DOHH2 (cell line): Measurements from ENCODE around the gene ANKRD55.

Experiments used
- H3F3A ChIP-seq: fragments of 200-600 bp; sonication (generic), shearing (Covaris generic); 2 replicates; pipeline ENCODE4 v1.6.0; 2016; ENCODE audit warnings: antibody characterized with exemption, mild to moderate bottlenecking; ENCODE audit not compliant: control insufficient read depth, insufficient read depth
- H3K27ac ChIP-seq: fragments of 200-600 bp; sonication (generic); 2 replicates; pipeline ENCODE4 v1.5.1; 2014; ENCODE audit warnings: low read depth, mild to moderate bottlenecking, low read length, moderate library complexity
- H3K27me3 ChIP-seq: fragments of 200-600 bp; sonication (generic); 2 replicates; pipeline ENCODE4 v1.6.1; 2014; ENCODE audit warnings: mild to moderate bottlenecking, low read length, mixed read lengths; ENCODE audit not compliant: control insufficient read depth
- H3K36me3 ChIP-seq: fragments of 200-600 bp; sonication (generic); 2 replicates; pipeline ENCODE4 v1.6.1; 2014; ENCODE audit warnings: mild to moderate bottlenecking, low read length, moderate library complexity, mixed read lengths; ENCODE audit not compliant: control insufficient read depth
- H3K4me1 ChIP-seq: fragments of 200-600 bp; sonication (generic); 2 replicates; pipeline ENCODE4 v1.6.1; 2014; ENCODE audit warnings: mild to moderate bottlenecking, low read length, mixed read lengths; ENCODE audit not compliant: control insufficient read depth
- H3K4me2 ChIP-seq: fragments of 200-600 bp; sonication (generic); 2 replicates; pipeline ENCODE4 v1.6.0; 2014; ENCODE audit warnings: mild to moderate bottlenecking, low read length, moderate library complexity
- H3K4me3 ChIP-seq: fragments of 200-600 bp; sonication (generic); 2 replicates; pipeline ENCODE4 v1.5.1; 2014; ENCODE audit warnings: mild to moderate bottlenecking, low read length, mixed read lengths
- H3K79me2 ChIP-seq: fragments of 200-600 bp; sonication (generic); 2 replicates; pipeline ENCODE4 v1.6.1; 2014; ENCODE audit warnings: mild to moderate bottlenecking, low read length, mixed read lengths; ENCODE audit not compliant: control insufficient read depth
- H3K9me2 ChIP-seq: fragments of 200-600 bp; sonication (generic); replicated peaks from 2 replicates; pipeline ENCODE4 v1.6.1; 2014; ENCODE audit warnings: mild to moderate bottlenecking, low read length, mixed read lengths; ENCODE audit not compliant: control insufficient read depth
- H3K9me3 ChIP-seq: fragments of 200-600 bp; sonication (generic); 2 replicates; pipeline ENCODE4 v1.6.1; 2014; ENCODE audit warnings: antibody characterized with exemption, low read length, mixed read lengths; ENCODE audit not compliant: control insufficient read depth, insufficient read depth
- H4K20me1 ChIP-seq: fragments of 200-600 bp; sonication (generic); 2 replicates; pipeline ENCODE4 v1.6.0; 2014; ENCODE audit warnings: low read depth, mild to moderate bottlenecking, antibody characterized with exemption, low read length, moderate library complexity; ENCODE audit not compliant: control insufficient read depth, insufficient read depth
- CTCF ChIP-seq: fragments of 200-600 bp; sonication (generic); IDR thresholded peaks from one replicate; pipeline ENCODE4 v1.5.1; 2014; ENCODE audit warnings: antibody characterized with exemption, mild to moderate bottlenecking, low read depth, low read length; ENCODE audit not compliant: poor library complexity, severe bottlenecking
- EZH2phosphoT487 ChIP-seq: fragments of 200-600 bp; sonication (generic); IDR thresholded peaks from 2 replicates; pipeline ENCODE4 v1.6.1; 2017; ENCODE audit warnings: borderline replicate concordance, mild to moderate bottlenecking, antibody characterized with exemption, low read length, moderate library complexity, mixed read lengths

Gene ANKRD55

DNA sequence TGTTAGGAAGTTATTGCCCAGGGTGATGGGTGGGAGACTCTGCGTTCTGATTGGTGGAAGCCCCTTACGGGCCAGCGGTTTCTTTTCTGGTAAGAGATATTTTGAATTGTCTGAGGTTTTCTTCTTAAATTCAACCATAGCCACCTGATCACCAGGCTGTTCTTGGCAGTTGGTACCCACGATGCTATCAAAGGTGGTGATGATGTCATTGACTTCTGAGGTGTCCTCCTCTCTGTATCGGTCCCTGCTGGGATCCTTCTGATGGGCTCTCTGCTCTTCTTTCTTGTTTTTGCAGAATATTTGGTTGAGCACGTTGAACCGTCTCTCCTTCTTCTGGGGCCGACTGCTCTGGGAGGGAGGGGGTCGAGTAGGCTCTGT, 121.7 kb downstream of the ANKRD55 start:
- Histone ChIP-seq H3K4me1 (no peaks in the 10 kb centered on the region), H3K27me3 (no peaks in the 10 kb centered on the region), H3K27ac (no peak overlapping the region), H3K36me3 (no peaks in the 10 kb centered on the region), H3K4me2 (no peak overlapping the region), H3K9me2 (no peaks in the 10 kb centered on the region), H3K9me3 (no peaks in the 10 kb centered on the region), H3F3A (no peaks in the 10 kb centered on the region), H3K79me2 (no peaks in the 10 kb centered on the region), H4K20me1 (no peaks in the 10 kb centered on the region), H3K4me3 (no peak overlapping the region)
- TF ChIP-seq EZH2phosphoT487: no peak

GRCh38 chr5:56110646-56111403, 122.3 kb downstream of the ANKRD55 start:
- no peaks in the 10 kb centered on the region for H3K9me3 ChIP-seq
- TF ChIP-seq EZH2phosphoT487 (no peak), CTCF (no peak)
- H3K9me2 ChIP-seq: no peaks in the 10 kb centered on the region
- H3K4me3 ChIP-seq: no peak overlapping the region
- no peaks in the 10 kb centered on the region for H4K20me1 ChIP-seq
- H3K79me2 ChIP-seq: no peaks in the 10 kb centered on the region
- H3K27me3 ChIP-seq: no peaks in the 10 kb centered on the region
- no peaks in the 10 kb centered on the region for H3K4me1 ChIP-seq
- no peaks in the 10 kb centered on the region for H3F3A ChIP-seq
- H3K4me2 ChIP-seq: no peak overlapping the region
- no peaks in the 10 kb centered on the region for H3K36me3 ChIP-seq
- H3K27ac ChIP-seq: no peak overlapping the region

DNA sequence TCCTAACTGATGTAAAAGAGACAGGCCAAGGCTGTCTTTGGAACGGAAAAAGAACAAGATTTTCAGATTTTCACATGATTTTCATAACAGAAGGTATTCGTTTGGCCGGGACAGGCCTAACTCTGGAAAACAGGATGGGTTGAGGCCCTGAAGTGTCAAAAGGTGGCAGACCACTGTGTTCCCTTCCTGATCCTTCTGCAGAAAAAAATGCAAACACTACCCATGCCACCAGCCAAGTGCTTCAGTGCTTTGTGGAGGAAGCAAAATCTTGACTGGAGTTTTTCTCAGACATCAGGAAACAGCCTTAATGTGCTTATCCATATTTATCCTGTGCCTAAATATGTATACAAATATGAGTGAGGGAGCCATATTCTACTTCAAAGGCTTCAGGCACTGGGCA, 124.9 kb downstream of the ANKRD55 start:
- Histone ChIP-seq H3K79me2 (no peaks in the 10 kb centered on the region), H3K9me2 (no peaks in the 10 kb centered on the region), H3K9me3 (no peaks in the 10 kb centered on the region), H4K20me1 (no peaks in the 10 kb centered on the region), H3K4me3 (no peak overlapping the region), H3K27ac (no peak overlapping the region), H3K27me3 (no peaks in the 10 kb centered on the region; the same call in 1 of the 2 replicates), H3K36me3 (no peaks in the 10 kb centered on the region), H3F3A (no peaks in the 10 kb centered on the region), H3K4me1 (no peaks in the 10 kb centered on the region), H3K4me2 (no peak overlapping the region)
- no peak for TF ChIP-seq EZH2phosphoT487
- no peak for TF ChIP-seq CTCF

- H3K27ac ChIP-seq: no peak overlapping the region
- no peaks in the 10 kb centered on the region for H3K36me3 ChIP-seq
- TF ChIP-seq EZH2phosphoT487 (no peak), CTCF (no peak)
- H3K9me2 ChIP-seq: no peaks in the 10 kb centered on the region
- H3F3A ChIP-seq: no peaks in the 10 kb centered on the region
- no peak overlapping the region for H3K4me3 ChIP-seq
- no peaks in the 10 kb centered on the region for H3K79me2 ChIP-seq
- peaks cover 4% of the 10 kb centered on the region; the same call in 1 of the 2 replicates for H3K27me3 ChIP-seq
- H3K4me1 ChIP-seq: no peaks in the 10 kb centered on the region
- H3K9me3 ChIP-seq: no peaks in the 10 kb centered on the region
- no peak overlapping the region for H3K4me2 ChIP-seq
- no peaks in the 10 kb centered on the region for H4K20me1 ChIP-seq
These were observed 126.3 kb downstream of the ANKRD55 start for GRCh38 chr5:56106837-56107236.
